Spleen (tissue), 7 donors: ENCODE results near the gene PDGFRB.

ENCODE experiments used
- POLR2A ChIP-seq, 3 donors: fragments of 450-650 bp; IDR thresholded peaks; one replicate each; pipeline ENCODE4 v1.5.1; 2017; ENCODE audit warnings: antibody characterized with exemption in 3 of 3, mild to moderate bottlenecking in 1 of 3
- TF ChIP-seq, protein P1 (sequence below), 11 experiments: fragments of 200-600 bp in 7 of 11; fragments of 450-650 bp in 4 of 11; sonication (generic) in 4 of 11; IDR thresholded peaks in 8 of 11; conservative IDR thresholded peaks in 3 of 11; 1 replicate in 7 of 11; 2 replicates in 4 of 11; pipeline versions ENCODE4 v1.4.0 to v1.8.0; 2016 to 2021; ENCODE audit warnings: antibody characterized with exemption in 11 of 11, inconsistent platforms in 4 of 11, mild to moderate bottlenecking in 1 of 11
- donor health status: DM: no; HTN: no; CAD: no; lungs with moderate emphysema.
- donor health status: DM: no; HTN: no; CAD: no.
- donor health status: DM: no; HTN: no; CAD: no.

DNA sequence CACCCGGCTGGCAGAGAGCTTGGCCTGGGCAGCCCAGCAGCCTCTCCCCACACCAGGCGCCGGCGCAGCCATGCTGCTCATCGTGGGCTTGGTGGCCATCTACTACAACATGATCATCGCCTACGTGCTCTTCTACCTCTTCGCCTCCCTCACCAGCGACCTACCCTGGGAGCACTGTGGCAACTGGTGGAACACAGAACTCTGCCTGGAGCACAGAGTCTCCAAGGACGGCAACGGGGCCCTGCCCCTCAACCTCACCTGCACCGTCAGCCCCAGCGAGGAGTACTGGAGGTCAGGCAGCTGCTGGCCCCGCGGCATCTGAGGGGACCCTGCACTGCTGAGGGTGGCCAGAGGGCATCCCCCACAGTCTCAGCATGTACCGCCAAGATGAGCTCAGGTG is 41.3 kb upstream of the PDGFRB start:
- no peak for TF ChIP-seq POLR2A (IDR thresholded peaks at IDR 0.05)
- TF ChIP-seq, protein P1, sequence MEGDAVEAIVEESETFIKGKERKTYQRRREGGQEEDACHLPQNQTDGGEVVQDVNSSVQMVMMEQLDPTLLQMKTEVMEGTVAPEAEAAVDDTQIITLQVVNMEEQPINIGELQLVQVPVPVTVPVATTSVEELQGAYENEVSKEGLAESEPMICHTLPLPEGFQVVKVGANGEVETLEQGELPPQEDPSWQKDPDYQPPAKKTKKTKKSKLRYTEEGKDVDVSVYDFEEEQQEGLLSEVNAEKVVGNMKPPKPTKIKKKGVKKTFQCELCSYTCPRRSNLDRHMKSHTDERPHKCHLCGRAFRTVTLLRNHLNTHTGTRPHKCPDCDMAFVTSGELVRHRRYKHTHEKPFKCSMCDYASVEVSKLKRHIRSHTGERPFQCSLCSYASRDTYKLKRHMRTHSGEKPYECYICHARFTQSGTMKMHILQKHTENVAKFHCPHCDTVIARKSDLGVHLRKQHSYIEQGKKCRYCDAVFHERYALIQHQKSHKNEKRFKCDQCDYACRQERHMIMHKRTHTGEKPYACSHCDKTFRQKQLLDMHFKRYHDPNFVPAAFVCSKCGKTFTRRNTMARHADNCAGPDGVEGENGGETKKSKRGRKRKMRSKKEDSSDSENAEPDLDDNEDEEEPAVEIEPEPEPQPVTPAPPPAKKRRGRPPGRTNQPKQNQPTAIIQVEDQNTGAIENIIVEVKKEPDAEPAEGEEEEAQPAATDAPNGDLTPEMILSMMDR (IDR thresholded peaks at IDR 0.05 in 8 of 11, conservative IDR thresholded peaks at IDR 0.05 in 3 of 11) = no peak
